ENCODE data around the gene TEX10.
"Not testable (repeated sequence)": the region's sequence is repeated elsewhere in the genome, so short reads cannot be mapped to it uniquely, and the experiment has no call there.

Gene TEX10
- 9.0 to 36.8 (median 25.2) reads per million in 17 experiments for total RNA-seq

DNA sequence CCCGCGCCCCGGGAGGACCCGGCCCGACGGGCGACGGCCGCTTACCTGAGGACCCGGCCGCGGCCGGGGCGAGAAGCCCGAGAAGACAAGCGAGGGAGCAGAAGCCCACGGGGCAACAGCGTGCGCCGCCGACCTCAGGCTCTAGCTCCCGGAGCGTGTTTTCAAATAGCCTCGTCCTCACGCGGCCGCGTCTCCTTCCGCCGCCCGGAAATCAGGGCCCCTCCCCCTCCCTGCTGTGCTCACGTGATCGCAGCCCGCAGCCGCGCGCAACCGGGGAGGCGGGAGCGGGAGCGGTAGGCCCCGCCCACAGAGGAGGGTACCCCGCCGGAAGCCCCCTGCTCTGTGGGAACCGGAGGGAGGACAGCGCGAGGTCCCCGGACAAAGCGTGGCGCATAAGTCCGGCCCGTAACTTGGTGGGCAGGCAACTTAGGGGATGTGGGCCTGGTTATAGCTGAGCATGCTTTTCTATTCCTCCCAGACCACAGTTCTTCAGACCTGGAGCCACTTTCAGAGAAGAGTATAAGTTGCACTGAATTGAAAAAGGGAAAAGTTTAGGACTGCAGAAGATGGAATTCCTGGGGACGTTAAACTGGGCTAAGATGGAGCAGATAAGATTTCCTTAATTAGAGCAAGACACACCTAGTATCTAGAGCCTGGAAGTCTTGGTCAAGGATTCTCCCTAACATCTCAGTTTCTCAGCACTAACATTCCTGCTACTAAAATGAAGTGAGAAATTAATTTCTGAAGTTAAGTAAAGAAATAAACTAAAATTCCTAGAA lies at the start of gene TEX10:
TEX10 (minus strand) TSS at position 216 of the 779 bp plus-strand sequence. CDS start 3,579 bp downstream, outside the sequence.
- DNase-seq, result peak; percentile 88 to 95 (median 92)

DNA sequence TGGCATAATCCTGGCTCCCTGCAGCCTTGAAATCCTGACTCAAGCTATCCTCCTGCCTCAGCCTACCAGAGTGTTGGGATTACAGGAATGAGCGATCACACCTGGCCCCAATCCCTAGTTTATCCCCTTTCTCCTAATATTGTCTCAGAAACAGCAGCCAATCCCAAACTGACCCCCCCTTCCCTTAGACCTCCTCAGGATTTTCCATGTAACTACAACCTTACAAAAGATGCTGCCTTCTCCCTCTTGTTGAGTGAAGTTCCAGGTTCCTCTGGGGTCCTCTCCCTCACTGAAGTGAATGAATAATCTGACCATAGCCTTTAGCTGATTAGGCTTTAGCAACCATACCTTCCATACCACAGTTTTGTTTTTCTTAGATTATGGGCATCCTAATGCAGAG lies 48.3 kb upstream of the TEX10 start:
- no peak for DNase-seq

DNA sequence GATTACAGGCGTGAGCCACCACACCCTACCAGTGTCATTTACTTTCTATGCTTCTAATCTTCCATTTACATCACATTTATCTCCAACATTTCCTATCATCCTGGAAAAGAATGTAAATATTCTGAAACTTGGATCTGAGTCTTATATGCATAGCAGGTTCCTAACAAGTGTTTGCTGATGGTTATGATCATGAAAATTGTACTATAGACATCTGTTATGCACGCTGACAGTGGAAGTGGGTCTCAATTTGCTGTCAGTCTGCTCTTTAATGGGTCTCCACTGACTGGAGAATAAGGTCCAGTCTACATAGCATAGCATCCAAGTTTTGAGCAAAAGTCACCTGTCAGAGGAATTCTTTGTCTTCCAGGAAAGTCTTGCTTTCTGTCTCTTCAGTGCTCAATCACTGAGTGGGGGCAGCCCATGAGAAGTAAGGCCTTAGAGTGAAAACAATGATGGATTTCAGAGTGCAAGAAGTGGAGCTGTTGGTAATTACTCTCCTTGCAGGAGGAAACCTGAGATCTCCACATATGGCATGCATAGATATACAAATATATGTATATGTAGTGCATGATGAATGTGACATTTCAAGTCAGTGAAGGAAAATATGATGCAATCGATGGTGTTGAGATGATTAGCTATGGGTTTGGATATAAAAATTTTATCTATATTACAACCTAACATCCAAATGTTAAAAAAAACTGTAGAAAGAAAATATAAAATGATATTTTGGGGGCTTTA lies 45.0 kb upstream of the TEX10 start:
- DNase-seq, result no peak

DNA sequence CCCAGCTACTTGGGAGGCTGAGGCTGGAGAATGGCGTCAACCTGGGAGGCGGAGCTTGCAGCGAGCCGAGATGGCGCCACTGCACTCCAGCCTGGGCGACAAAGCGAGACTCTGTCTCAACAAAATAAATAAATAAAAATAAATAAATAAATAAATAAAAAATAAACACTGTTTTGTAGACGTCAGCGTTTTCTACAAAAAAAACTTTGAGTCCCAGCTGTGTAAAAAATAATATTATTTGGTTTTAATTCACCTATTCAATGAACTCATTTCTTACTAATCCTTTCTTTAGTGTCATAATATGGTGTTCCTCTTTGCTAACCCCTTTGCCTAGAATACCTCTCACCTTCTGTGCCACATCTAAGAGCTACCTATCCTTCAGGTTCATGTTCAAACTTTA lies 44.0 kb upstream of the TEX10 start:
- no peak for DNase-seq

DNA sequence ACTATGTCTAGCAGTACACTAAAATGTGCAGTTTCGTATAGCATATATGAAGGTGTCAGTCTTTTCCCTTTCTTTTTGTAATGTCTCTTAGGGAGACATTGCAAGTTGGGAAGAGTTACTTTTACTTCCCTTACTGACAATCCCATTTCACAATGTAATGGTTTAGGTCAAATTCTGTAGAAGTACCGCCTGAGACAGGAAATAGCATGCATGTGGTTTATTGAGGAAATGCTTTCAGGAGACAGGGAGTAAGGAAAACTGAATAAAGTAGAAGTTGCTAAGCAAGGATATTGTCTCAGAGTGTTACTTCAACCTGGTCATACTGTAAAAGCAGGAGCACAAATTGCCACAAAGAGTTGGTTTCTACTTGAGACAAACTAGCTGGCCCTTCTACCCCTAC lies 42.1 kb upstream of the TEX10 start:
- peak; percentile 44 to 80 (median 60) for DNase-seq

DNA sequence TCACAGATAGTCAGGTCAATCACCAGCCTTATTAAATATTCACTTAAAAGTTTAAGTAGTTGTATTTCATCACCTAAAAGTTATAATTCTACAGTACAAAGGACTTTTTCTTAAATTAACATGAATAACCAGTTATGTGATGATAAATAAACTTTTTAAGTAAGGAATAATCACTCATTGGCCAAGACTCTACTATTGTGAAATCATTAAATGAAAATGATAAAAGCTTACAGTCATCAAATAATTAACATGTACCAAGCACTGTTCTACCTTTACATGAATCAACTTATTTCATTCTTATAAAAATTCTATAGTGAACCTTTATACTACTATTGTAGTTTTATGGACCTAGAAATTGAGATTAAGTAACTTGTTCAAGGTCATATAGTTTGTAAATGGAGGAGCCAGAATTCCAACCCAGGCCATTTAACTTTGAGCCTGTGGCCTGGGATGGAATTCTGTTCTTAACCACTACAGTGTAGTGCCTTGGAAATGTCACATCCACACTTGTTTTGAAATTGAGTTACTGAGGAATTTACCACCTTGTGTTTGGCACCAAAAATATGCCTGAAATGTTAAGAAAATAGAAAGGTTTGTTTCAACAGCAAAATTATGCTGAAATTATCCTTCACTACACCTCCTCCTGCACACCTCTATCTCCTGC lies 41.4 kb upstream of the TEX10 start:
- DNase-seq, result no peak

DNA sequence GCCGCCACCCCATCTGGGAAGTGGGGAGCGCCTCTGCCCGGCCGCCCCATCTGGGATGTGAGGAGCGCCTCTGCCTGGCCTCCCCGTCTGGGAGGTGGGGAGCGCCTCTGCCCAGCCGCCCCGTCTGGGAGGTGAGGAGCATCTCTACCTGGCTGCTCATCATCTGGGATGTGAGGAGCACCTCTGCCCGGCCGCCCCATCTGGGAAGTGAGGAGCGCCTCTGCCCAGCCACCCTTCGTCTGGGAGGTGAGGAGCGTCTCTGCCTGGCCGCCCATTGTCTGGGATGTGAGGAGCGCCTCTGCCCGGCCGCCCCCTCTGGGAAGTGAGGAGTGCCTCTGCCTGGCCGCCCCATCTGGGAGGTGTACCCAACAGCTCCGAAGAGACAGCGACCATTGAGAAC lies 40.2 kb upstream of the TEX10 start:
- DNase-seq, result not testable (repeated sequence)

DNA sequence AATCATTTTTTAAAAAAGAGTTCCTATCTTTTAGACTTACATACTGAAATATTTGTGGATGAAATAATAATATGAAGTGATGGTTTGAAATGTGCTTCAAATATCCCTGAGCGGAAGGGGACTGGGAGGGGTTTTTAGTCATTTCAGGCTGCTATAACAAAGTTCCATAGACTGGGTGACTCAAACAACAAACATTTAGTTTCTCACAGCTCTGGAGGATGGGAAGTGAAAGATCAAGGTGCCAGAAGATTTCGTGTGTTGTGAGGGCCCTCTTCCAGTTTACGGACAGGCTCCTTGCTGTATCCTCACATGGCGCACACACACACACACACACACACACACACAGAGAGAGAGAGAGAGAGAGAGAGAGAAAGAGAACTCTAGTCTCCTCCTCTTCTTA lies 27.1 kb upstream of the TEX10 start:
- DNase-seq, result no peak

DNA sequence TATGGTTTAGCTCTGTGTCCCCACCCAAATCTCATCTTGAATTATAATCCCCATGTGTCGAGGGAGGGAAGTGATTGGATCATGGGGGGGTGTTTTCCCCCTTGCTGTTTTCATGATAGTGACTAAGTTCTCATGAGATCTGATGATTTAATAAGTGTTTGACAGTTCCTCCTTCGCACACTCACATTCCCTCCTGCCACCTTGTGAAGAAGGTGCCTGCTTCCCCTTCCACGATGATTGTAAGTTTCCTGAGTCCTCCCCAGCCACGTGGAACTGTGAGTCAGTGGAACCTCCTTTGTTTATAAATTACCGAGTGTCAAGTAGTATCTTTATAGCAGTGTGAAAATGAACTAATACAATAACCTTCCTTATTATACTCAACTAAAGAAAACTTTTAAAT lies 24.3 kb upstream of the TEX10 start:
- peak; percentile 15 to 47 (median 26) for DNase-seq

DNA sequence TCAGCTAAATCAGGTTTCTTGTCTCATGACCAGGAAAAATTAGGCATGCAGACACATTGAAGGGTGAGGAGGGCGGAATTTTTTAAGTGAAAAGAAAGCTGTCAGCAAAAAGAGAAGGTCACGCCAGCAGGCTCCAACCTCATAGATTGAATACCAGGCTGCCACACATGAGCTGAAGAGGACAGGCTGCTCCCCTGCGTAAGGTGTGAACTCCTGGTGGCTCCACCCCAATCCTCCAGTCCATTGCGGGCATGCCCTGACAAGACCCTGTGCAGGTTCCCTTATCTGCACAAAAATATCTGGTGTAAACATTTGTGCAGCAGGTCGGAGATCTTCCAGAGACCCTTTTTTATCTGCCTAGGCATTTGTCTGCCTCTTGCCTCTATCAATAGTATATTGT lies 22.9 kb upstream of the TEX10 start:
- DNase-seq, result no peak

DNA sequence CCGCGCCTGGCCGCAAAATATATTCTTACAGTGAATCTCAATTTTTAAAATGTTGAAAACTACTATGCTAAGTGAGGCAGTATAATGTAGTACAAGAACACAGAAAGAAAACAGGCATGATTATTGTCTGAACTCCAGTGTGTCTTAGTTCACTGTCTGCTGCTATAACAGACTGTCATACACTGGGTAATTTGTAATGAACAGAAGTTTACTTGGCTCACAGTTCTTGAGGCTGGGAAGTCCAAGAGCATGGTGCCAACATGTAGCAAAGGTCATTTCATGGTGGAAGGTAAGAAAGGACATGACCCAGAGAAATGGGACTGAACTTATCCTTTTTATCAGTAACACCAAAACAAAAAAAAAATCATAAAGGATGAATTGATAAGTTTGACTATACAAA lies 19.9 kb upstream of the TEX10 start:
- DNase-seq, result no peak

DNA sequence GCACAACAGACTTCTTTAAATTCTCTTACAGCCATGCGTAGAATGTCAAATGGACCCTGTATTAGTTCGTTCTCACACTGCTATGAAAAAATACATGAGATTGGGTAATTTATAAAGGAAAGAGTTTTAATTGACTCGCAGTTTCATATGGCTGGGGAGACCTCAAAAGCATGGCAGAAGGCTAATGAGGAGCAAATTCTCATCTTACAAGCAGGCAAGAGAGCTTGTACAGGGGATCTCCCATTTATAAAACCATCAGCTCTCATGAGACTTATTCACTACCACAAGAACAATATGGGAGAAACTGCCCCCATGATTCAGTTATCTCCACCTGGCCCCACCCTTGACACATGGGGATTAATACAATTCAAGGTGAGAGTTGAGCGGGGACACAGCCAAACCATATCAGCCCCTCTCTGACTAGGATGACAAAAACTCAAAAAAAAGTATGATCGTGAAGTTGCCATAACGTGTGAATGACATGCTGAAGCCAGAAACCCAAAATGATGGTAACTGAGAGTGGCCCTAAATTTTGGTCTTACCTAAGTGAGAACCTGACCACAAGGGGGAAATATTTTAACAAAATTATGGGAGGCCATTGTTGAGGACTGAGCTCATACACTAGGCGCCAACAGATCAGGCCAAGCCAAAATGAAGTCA lies 17.5 kb upstream of the TEX10 start:
- DNase-seq, result no peak

DNA sequence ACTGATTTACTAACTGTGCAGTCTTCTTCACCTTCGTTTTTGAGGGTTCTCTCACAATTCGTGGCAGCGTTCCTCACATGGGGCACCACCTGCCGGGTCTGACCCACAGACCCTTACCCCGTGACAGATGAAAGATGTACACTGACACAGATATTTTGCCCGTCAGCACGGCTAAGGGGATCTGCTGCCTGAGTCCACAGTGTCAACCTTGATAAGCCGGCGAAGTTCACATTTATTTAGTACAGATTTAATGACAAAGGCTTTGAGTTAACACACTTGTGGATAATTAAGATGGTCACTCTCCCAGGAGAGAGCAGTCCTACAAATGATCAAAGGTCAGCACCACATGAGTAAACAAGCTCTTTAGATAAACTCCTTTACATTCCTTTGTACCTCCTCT lies 15.9 kb upstream of the TEX10 start:
- DNase-seq, result no peak

DNA sequence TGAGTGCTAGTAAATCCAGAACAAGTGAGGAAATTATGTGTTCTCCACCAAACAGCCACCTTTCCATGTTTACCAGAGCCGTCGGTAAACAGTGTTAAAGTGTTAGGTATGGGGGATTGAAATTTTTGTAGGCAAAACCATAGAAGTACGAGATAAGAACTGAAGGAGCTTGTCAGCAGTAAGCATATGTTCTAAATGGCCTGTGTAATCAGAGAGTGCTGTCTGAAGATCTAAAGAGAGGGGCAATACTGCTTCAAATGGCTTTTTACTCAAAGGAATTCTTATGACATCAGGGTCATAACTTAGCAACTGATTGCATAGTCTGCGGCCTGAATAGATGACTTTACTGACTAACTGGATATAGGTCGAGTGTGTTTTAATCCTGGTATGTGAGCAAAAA lies 13.4 kb upstream of the TEX10 start:
- no peak for DNase-seq

DNA sequence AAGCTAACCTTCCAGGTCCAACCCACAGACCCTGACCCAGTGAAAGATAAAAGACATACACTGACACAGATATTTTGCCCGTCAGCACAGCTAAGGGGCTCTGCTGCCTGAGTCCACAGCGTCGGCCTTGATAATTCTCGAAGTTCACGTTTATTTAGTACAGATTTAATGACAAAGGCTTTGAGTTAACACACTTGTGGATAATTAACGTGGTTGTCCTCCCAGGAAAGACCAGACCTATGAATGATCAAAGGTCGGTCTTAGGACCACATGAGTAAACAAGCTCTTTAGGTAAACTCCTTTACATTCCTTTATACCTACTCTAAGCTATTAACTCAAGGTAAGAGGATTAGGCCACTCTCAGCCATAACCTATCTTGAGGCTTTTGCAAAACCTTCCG lies 11.3 kb upstream of the TEX10 start:
- DNase-seq, result no peak

DNA sequence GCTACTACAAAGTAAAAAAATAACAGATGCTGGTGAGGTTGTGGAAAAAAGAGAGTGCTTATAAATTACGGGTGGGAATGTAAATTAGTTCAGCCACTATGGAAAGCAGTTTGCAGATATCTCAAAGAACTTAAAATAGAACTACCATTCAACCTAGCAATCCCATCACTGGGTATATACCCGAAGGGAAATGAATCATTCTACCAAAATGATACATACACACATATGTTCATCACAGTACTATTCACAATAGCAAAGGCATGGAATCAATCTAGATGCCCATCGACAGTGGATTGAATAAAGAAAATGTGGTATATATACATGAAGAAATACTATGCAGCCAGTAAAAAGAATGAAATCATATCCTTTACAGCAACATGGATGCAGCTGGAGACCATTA lies 6.3 kb upstream of the TEX10 start:
- DNase-seq, result no peak

DNA sequence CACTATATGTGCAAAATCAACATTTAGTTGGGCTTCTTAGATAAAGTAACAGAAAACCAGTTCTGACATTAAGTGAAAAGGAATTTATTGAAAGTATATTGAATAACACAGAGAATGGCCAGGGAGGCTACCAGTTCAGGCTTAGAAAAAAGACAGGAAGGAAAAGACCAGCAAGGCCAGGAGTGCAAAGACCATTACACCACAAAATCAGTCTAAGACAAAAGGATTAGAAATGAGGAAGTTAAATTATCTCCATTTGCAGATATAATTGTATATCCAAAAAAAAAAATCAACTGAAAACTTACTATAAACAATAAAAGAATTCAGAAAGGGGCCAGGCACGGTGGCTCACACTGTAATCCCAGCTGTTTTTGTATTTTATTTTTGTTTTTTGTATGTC lies 4.8 kb upstream of the TEX10 start:
- DNase-seq, result peak in 1 of 4 experiments; percentile 8

DNA sequence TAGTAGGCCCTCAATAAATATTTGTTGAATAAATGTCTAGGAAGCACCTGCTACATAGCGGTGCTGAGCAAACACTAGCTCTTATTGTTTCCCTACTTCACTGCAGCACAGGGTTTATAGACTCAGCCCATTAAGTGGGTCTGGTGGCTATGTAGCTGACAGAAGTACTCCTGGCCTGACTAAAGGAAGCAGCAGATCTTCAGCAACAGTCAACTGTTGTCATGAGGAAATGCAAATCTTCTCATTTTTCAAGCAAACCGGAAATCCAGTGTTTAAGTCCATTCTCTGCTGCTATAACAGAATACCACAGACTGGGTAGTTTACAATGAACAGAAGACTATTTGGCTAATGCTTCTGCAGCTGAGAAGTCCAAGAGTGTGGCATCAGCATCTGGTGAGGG lies 2.8 kb upstream of the TEX10 start:
- peak in 2 of 4 experiments; percentile 10 to 11 for DNase-seq

DNA sequence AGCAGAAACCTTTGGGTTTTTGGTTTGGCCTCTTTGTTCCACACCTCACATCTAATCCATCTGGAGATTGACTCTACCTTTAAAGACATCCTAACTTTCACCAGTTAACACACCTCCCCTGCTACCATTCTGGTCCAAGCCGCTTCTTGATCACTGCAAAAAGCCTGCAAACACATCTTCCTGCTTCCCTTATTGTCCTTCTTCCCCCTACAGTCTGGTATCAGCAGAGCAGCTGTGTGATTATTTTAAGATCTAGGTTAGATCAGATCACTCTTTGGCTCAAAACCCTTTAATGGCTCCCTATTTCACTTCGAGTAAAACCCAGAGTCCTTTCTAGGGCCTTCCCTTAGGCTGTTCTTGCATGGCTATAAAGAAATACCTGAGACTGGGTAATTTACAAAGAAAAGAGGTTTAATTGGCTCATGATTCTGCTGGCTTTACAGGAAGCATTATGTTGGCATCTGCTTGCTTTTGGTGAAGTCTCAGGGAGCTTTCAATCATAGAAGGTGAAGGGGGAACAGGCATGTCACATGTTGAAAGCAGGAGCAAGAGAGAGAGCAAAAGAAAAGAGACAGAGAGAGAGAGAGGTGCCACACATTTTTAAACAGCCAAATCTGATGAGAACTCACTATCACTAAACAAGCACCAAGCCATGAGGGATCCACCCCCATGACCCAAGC lies 1.5 kb upstream of the TEX10 start:
- DNase-seq, result peak in 1 of 4 experiments; percentile 10

DNA sequence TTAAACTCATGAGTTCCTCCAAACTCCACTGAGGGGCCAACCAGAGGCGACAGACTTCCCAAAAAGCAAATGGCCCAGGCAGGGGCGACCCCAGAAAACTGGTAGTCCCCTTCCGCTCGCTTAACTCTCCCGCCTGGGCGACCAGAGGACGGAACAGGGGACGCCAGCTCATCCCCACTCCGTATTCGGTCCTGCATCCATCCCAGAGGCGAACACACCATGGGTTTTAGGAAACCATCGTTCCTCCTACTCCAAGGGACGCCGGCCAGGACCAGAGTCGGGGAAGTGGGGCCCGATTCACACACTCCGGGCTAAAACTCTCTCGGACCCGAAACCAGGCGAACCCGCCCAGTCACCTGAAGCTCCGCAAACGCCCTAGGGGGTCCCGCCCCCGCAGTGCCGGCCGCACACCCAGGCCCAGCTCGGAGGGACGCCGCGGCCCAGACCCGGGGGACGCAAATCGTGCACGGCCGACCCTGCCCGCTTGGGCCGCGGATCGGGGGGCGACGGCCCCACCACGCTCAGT lies 478 bp downstream of the TEX10 start:
- peak; percentile 37 to 56 (median 49) for DNase-seq

DNA sequence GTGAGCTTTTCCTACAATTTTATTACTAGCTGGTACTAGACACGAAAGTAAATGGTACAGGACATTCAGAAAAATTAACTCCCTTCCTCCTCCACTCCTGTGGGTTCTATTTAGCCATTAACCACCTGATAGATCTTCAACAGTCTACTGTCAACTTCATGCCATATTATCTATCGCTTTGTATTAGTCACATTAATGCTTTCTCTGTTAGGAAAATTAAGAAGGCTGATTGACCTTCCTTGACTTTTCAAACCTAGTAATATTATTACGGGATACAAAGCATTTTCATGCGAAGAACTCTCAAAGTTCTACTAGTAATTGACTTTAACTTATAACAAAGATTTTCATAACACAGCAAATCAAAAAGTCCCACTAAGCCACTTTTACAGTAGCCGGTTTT lies 1.2 kb downstream of the TEX10 start:
- DNase-seq, result no peak

DNA sequence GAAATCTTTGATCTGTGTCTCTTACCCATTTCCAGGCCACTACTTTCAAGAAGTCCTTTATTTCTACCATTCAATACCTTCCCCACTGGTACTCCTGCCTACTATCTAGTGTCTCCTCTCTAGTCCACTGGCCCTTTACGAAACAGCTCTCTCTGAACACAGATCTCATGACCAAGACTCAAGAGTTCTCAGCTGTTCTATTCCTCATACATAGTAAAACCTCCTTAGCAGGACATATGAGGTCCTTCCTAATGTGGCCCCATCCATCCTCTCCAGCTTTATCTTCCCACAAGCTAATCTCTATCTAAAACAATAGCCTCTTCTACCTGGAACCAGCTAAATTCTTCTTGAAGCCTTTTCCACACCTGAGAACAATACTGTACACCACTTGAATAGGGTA lies 2.6 kb downstream of the TEX10 start:
- DNase-seq, result peak in 3 of 4 experiments; percentile 20 to 45 (median 28)

Data from suppressor macrophage (primary cell).